MG63 (cell line): Measurements from ENCODE around the gene TGFA. TPM values are rescaled to one million over a fixed set of nuclear protein-coding genes. Genes with fewer than 3 reads are reported as not detected.

Source experiments
- DNase-seq: peaks from one replicate; pipeline ENCODE4 v3.0.0-alpha.2; 2020
- H3K27me3 ChIP-seq: fragments of 250-450 bp; sonication (Bioruptor Pico); 2 replicates; pipeline ENCODE4 v1.5.1; 2020; ENCODE audit warnings: mild to moderate bottlenecking, moderate library complexity
- H3K36me3 ChIP-seq: fragments of 250-450 bp; sonication (Bioruptor Pico); 2 replicates; pipeline ENCODE4 v1.5.1; 2020; ENCODE audit warnings: mild to moderate bottlenecking, moderate library complexity
- H3K4me3 ChIP-seq: fragments of 250-450 bp; sonication (Bioruptor Pico); 2 replicates; pipeline ENCODE4 v1.5.1; 2020; ENCODE audit warnings: mild to moderate bottlenecking, moderate library complexity
- H3K9me3 ChIP-seq: fragments of 250-450 bp; sonication (Bioruptor Pico); 2 replicates; pipeline ENCODE4 v1.5.1; 2020; ENCODE audit warnings: mild to moderate bottlenecking, moderate library complexity
- total RNA-seq: library from RNA; depleted of rRNA; stranded (reverse); fragments of >200 nt; shearing (Covaris generic); gene quantifications from 2 replicates; pipeline ENCODE4 v1.2.3, GENCODE V29; 2014; ENCODE audit warnings: low replicate concordance

The TGFA gene
- total RNA-seq, 1 experiment from 2014 or later = 0.43 TPM

GRCh38 chr2:70534183-70534836 lies 19.3 kb downstream of the TGFA start:
- Histone ChIP-seq H3K9me3 (peaks cover 16% of the 10 kb centered on the region), H3K27me3 (no peaks in the 10 kb centered on the region), H3K4me3 (no peak overlapping the region), H3K36me3 (no peaks in the 10 kb centered on the region)
- no peak for DNase-seq

GRCh38 chr2:70532244-70532935 lies 21.2 kb downstream of the TGFA start:
- no peak overlapping the region for H3K4me3 ChIP-seq
- H3K9me3 ChIP-seq = peaks cover 10% of the 10 kb centered on the region

GRCh38 chr2:70531419-70532086 lies 22.1 kb downstream of the TGFA start:
- no peak for DNase-seq
- Histone ChIP-seq H3K4me3 (no peak overlapping the region), H3K9me3 (peaks cover 8% of the 10 kb centered on the region), H3K36me3 (no peaks in the 10 kb centered on the region), H3K27me3 (no peaks in the 10 kb centered on the region)

More at GRCh38 chr2:70532244-70532935, 21.2 kb downstream of the TGFA start:
- Histone ChIP-seq H3K27me3 (no peaks in the 10 kb centered on the region), H3K36me3 (no peaks in the 10 kb centered on the region)
- no peak for DNase-seq

GRCh38 chr2:70529610-70530009 lies 24.0 kb downstream of the TGFA start:
- no peaks in the 10 kb centered on the region for H3K36me3 ChIP-seq
- no peaks in the 10 kb centered on the region for H3K27me3 ChIP-seq
- no peak for DNase-seq
- no peaks in the 10 kb centered on the region for H3K9me3 ChIP-seq
- H3K4me3 ChIP-seq = no peak overlapping the region

GRCh38 chr2:70528929-70529328 lies 24.7 kb downstream of the TGFA start:
- no peak for DNase-seq
- H3K9me3 ChIP-seq = no peaks in the 10 kb centered on the region
- H3K36me3 ChIP-seq = no peaks in the 10 kb centered on the region
- no peaks in the 10 kb centered on the region for H3K27me3 ChIP-seq
- no peak overlapping the region for H3K4me3 ChIP-seq

- H3K9me3 ChIP-seq = no peaks in the 10 kb centered on the region
- DNase-seq = no peak
- H3K36me3 ChIP-seq = no peaks in the 10 kb centered on the region
- no peak overlapping the region for H3K4me3 ChIP-seq
- no peaks in the 10 kb centered on the region for H3K27me3 ChIP-seq
Observed at GRCh38 chr2:70528276-70528675, 25.4 kb downstream of the TGFA start.

GRCh38 chr2:70527447-70528080 lies 26.1 kb downstream of the TGFA start:
- no peak overlapping the region for H3K4me3 ChIP-seq
- H3K9me3 ChIP-seq = no peaks in the 10 kb centered on the region
- DNase-seq = no peak
- H3K36me3 ChIP-seq = no peaks in the 10 kb centered on the region
- no peaks in the 10 kb centered on the region for H3K27me3 ChIP-seq

- Histone ChIP-seq H3K4me3 (no peak overlapping the region), H3K9me3 (no peaks in the 10 kb centered on the region), H3K27me3 (no peaks in the 10 kb centered on the region), H3K36me3 (no peaks in the 10 kb centered on the region)
- DNase-seq = no peak
Observed at GRCh38 chr2:70526126-70526525, 27.5 kb downstream of the TGFA start.

- no peaks in the 10 kb centered on the region for H3K27me3 ChIP-seq
- no peak overlapping the region for H3K4me3 ChIP-seq
- peak; percentile 65 for DNase-seq
- H3K36me3 ChIP-seq = no peaks in the 10 kb centered on the region
- H3K9me3 ChIP-seq = no peaks in the 10 kb centered on the region
Observed at GRCh38 chr2:70525032-70525431, 28.6 kb downstream of the TGFA start.

GRCh38 chr2:70523996-70524965 lies 29.3 kb downstream of the TGFA start:
- DNase-seq = peak; percentile 98

GRCh38 chr2:70523672-70523995 lies 30.0 kb downstream of the TGFA start:
- no peaks in the 10 kb centered on the region for H3K27me3 ChIP-seq
- H3K9me3 ChIP-seq = no peaks in the 10 kb centered on the region
- H3K4me3 ChIP-seq = no peak overlapping the region
- DNase-seq = no peak
- no peaks in the 10 kb centered on the region for H3K36me3 ChIP-seq

More at GRCh38 chr2:70523996-70524965, 29.3 kb downstream of the TGFA start:
- Histone ChIP-seq H3K4me3 (no peak overlapping the region), H3K27me3 (no peaks in the 10 kb centered on the region), H3K9me3 (no peaks in the 10 kb centered on the region), H3K36me3 (no peaks in the 10 kb centered on the region)

GRCh38 chr2:70522627-70523026 lies 31.0 kb downstream of the TGFA start:
- Histone ChIP-seq H3K9me3 (no peaks in the 10 kb centered on the region), H3K36me3 (no peaks in the 10 kb centered on the region), H3K4me3 (no peak overlapping the region)

GRCh38 chr2:70520825-70521224 lies 32.8 kb downstream of the TGFA start:
- Histone ChIP-seq H3K4me3 (no peak overlapping the region), H3K27me3 (no peaks in the 10 kb centered on the region), H3K36me3 (no peaks in the 10 kb centered on the region), H3K9me3 (no peaks in the 10 kb centered on the region)
- no peak for DNase-seq

More at GRCh38 chr2:70522627-70523026, 31.0 kb downstream of the TGFA start:
- no peaks in the 10 kb centered on the region for H3K27me3 ChIP-seq
- no peak for DNase-seq

- no peaks in the 10 kb centered on the region for H3K9me3 ChIP-seq
- DNase-seq = no peak
- no peaks in the 10 kb centered on the region for H3K27me3 ChIP-seq
- H3K4me3 ChIP-seq = no peak overlapping the region
- H3K36me3 ChIP-seq = no peaks in the 10 kb centered on the region
Observed at GRCh38 chr2:70519453-70519852, 34.2 kb downstream of the TGFA start.

GRCh38 chr2:70518557-70518956 lies 35.1 kb downstream of the TGFA start:
- Histone ChIP-seq H3K27me3 (no peaks in the 10 kb centered on the region), H3K36me3 (no peaks in the 10 kb centered on the region), H3K4me3 (no peak overlapping the region), H3K9me3 (no peaks in the 10 kb centered on the region)
- DNase-seq = no peak

GRCh38 chr2:70517804-70518203 lies 35.8 kb downstream of the TGFA start:
- no peaks in the 10 kb centered on the region for H3K27me3 ChIP-seq
- no peak overlapping the region for H3K4me3 ChIP-seq
- no peak for DNase-seq
- H3K36me3 ChIP-seq = no peaks in the 10 kb centered on the region
- no peaks in the 10 kb centered on the region for H3K9me3 ChIP-seq
